ENCODE data around the gene BTBD10.

BTBD10 gene

DNA sequence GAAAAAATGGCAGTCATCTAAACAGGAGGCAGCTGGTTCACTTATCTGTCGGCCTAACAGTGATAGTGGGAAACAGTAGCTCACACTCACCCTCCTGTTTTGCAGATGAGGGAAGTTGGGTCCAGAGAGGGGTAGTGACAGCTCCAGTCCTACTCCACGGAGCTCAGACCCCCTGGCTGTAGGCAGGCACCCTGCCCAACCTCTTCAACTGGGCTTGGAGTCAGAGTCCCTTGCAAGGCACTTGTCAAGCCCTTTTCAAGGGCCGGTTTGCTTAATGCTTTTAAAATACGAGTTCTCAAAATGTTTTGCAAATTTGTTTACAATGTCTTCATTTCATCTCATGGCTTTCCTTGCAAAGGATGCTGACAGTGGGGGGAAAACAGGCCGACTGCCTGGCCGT is 110.3 kb downstream of the BTBD10 start:
- TF ChIP-seq SNAI2 (CRISPR knock-in tag; IDR thresholded peaks at IDR 0.05) (no peak), ZC3H10 (CRISPR knock-in tag; IDR thresholded peaks at IDR 0.05) (no peak), ZNF8 (CRISPR knock-in tag; IDR thresholded peaks at IDR 0.05) (no peak), ESRRG (CRISPR knock-in tag; IDR thresholded peaks at IDR 0.05) (no peak), ZNF565 (CRISPR knock-in tag; conservative IDR thresholded peaks at IDR 0.05; ENCODE audit: low read depth) (no peak), BACH2 (CRISPR knock-in tag; IDR thresholded peaks at IDR 0.05; ENCODE audit: borderline replicate concordance) (no peak)
- TF ChIP-seq, protein P1, sequence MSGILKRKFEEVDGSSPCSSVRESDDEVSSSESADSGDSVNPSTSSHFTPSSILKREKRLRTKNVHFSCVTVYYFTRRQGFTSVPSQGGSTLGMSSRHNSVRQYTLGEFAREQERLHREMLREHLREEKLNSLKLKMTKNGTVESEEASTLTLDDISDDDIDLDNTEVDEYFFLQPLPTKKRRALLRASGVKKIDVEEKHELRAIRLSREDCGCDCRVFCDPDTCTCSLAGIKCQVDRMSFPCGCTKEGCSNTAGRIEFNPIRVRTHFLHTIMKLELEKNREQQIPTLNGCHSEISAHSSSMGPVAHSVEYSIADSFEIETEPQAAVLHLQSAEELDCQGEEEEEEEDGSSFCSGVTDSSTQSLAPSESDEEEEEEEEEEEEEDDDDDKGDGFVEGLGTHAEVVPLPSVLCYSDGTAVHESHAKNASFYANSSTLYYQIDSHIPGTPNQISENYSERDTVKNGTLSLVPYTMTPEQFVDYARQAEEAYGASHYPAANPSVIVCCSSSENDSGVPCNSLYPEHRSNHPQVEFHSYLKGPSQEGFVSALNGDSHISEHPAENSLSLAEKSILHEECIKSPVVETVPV (CRISPR knock-in tag; IDR thresholded peaks at IDR 0.05), result no peak
- TF ChIP-seq, protein P2, sequence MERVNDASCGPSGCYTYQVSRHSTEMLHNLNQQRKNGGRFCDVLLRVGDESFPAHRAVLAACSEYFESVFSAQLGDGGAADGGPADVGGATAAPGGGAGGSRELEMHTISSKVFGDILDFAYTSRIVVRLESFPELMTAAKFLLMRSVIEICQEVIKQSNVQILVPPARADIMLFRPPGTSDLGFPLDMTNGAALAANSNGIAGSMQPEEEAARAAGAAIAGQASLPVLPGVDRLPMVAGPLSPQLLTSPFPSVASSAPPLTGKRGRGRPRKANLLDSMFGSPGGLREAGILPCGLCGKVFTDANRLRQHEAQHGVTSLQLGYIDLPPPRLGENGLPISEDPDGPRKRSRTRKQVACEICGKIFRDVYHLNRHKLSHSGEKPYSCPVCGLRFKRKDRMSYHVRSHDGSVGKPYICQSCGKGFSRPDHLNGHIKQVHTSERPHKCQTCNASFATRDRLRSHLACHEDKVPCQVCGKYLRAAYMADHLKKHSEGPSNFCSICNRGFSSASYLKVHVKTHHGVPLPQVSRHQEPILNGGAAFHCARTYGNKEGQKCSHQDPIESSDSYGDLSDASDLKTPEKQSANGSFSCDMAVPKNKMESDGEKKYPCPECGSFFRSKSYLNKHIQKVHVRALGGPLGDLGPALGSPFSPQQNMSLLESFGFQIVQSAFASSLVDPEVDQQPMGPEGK (CRISPR knock-in tag; IDR thresholded peaks at IDR 0.05; ENCODE audit: borderline replicate concordance), result no peak
- no peak for ATAC-seq

DNA sequence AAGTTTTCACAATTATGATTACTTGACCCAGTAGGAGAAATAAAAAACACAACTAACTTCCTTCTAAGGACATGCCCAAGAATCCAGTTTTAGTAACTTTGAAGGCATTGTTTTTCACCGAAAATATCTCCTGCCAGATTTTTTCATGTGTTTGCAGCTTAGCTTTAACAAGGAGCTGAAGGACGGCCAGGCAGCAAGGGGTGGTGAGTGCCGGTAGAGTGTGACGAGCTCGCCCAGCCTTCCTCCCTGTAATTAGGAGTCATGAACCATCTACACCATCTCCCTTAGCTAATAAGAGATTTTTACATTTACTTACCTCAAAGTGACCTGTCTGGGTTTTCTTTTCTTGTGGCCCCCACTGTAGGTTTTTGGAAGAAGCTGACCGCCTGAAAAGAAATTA is 113.4 kb downstream of the BTBD10 start:
- ATAC-seq, result no peak
- TF ChIP-seq CSDC2 (CRISPR knock-in tag; IDR thresholded peaks at IDR 0.05) (no peak), BACH2 (CRISPR knock-in tag; IDR thresholded peaks at IDR 0.05; ENCODE audit: borderline replicate concordance) (no peak), ZNF8 (CRISPR knock-in tag; IDR thresholded peaks at IDR 0.05) (no peak), ESRRG (CRISPR knock-in tag; IDR thresholded peaks at IDR 0.05) (no peak), ZFP3 (CRISPR knock-in tag; IDR thresholded peaks at IDR 0.05) (no peak), SNAI2 (CRISPR knock-in tag; IDR thresholded peaks at IDR 0.05) (no peak), PPARA (CRISPR knock-in tag; IDR thresholded peaks at IDR 0.05; ENCODE audit: borderline replicate concordance) (no peak), ZNF565 (CRISPR knock-in tag; conservative IDR thresholded peaks at IDR 0.05; ENCODE audit: low read depth) (no peak), TOX (CRISPR knock-in tag; IDR thresholded peaks at IDR 0.05; ENCODE audit: borderline replicate concordance) (no peak), ARNTL (CRISPR knock-in tag; IDR thresholded peaks at IDR 0.05; ENCODE audit: borderline replicate concordance, low read depth) (no peak), TCF4 (CRISPR knock-in tag; IDR thresholded peaks at IDR 0.05; ENCODE audit: borderline replicate concordance) (no peak), GLIS3 (CRISPR knock-in tag; IDR thresholded peaks at IDR 0.05) (no peak), OSR1 (CRISPR knock-in tag; IDR thresholded peaks at IDR 0.05) (no peak)
- TF ChIP-seq, protein P3, sequence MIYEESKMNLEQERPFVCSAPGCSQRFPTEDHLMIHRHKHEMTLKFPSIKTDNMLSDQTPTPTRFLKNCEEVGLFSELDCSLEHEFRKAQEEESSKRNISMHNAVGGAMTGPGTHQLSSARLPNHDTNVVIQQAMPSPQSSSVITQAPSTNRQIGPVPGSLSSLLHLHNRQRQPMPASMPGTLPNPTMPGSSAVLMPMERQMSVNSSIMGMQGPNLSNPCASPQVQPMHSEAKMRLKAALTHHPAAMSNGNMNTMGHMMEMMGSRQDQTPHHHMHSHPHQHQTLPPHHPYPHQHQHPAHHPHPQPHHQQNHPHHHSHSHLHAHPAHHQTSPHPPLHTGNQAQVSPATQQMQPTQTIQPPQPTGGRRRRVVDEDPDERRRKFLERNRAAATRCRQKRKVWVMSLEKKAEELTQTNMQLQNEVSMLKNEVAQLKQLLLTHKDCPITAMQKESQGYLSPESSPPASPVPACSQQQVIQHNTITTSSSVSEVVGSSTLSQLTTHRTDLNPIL (CRISPR knock-in tag; IDR thresholded peaks at IDR 0.05; ENCODE audit: low read depth), result no peak
- TF ChIP-seq, protein P4, sequence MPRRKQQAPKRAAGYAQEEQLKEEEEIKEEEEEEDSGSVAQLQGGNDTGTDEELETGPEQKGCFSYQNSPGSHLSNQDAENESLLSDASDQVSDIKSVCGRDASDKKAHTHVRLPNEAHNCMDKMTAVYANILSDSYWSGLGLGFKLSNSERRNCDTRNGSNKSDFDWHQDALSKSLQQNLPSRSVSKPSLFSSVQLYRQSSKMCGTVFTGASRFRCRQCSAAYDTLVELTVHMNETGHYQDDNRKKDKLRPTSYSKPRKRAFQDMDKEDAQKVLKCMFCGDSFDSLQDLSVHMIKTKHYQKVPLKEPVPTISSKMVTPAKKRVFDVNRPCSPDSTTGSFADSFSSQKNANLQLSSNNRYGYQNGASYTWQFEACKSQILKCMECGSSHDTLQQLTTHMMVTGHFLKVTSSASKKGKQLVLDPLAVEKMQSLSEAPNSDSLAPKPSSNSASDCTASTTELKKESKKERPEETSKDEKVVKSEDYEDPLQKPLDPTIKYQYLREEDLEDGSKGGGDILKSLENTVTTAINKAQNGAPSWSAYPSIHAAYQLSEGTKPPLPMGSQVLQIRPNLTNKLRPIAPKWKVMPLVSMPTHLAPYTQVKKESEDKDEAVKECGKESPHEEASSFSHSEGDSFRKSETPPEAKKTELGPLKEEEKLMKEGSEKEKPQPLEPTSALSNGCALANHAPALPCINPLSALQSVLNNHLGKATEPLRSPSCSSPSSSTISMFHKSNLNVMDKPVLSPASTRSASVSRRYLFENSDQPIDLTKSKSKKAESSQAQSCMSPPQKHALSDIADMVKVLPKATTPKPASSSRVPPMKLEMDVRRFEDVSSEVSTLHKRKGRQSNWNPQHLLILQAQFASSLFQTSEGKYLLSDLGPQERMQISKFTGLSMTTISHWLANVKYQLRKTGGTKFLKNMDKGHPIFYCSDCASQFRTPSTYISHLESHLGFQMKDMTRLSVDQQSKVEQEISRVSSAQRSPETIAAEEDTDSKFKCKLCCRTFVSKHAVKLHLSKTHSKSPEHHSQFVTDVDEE (CRISPR knock-in tag; IDR thresholded peaks at IDR 0.05), result no peak
- TF ChIP-seq, protein P5, sequence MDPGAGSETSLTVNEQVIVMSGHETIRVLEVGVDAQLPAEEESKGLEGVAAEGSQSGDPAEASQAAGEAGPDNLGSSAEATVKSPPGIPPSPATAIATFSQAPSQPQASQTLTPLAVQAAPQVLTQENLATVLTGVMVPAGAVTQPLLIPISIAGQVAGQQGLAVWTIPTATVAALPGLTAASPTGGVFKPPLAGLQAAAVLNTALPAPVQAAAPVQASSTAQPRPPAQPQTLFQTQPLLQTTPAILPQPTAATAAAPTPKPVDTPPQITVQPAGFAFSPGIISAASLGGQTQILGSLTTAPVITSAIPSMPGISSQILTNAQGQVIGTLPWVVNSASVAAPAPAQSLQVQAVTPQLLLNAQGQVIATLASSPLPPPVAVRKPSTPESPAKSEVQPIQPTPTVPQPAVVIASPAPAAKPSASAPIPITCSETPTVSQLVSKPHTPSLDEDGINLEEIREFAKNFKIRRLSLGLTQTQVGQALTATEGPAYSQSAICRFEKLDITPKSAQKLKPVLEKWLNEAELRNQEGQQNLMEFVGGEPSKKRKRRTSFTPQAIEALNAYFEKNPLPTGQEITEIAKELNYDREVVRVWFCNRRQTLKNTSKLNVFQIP (CRISPR knock-in tag; IDR thresholded peaks at IDR 0.05; ENCODE audit: borderline replicate concordance, low read depth), result no peak

DNA sequence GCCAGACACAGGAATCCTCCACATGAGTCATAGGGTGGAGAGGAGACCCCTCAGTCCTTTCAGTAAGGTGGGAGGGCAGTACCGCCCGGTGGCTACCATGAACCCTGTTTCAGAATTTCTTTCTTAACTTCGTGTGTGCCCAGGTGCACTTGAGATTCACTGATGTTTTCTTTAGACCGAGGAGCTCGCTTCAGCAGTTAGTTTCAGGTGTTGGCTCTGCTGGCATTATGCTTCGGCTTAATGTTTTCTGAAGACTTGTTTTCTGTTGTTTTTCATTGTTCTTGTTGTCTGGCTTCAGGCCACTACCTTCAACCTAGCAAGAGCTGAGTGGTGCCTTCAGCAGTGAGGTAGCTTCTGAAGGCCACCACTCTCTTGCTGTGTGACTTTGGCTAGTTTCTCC is 114.0 kb downstream of the BTBD10 start:
- ATAC-seq, result no peak
- TF ChIP-seq BACH2 (CRISPR knock-in tag; IDR thresholded peaks at IDR 0.05; ENCODE audit: borderline replicate concordance) (no peak), TCF4 (CRISPR knock-in tag; IDR thresholded peaks at IDR 0.05; ENCODE audit: borderline replicate concordance) (no peak), ZNF8 (CRISPR knock-in tag; IDR thresholded peaks at IDR 0.05) (no peak), RARB (CRISPR knock-in tag; IDR thresholded peaks at IDR 0.05) (no peak)
- TF ChIP-seq, protein P5 (CRISPR knock-in tag; IDR thresholded peaks at IDR 0.05; ENCODE audit: borderline replicate concordance, low read depth), result no peak
- TF ChIP-seq, protein P1 (CRISPR knock-in tag; IDR thresholded peaks at IDR 0.05), result no peak
- TF ChIP-seq, protein P3 (CRISPR knock-in tag; IDR thresholded peaks at IDR 0.05; ENCODE audit: low read depth), result no peak

Data from SK-N-SH treated with all-trans-retinoic acid at 6 μM for 48 hours (cell line).